ENCODE measurements around the gene ATP8B4. TPM values are rescaled to one million over a fixed set of nuclear protein-coding genes. Genes with fewer than 3 reads are reported as not detected.

ATP8B4 gene
- total and polyA plus RNA-seq, 4 donors, result 3.6 to 37.1 (median 6.3) TPM

DNA sequence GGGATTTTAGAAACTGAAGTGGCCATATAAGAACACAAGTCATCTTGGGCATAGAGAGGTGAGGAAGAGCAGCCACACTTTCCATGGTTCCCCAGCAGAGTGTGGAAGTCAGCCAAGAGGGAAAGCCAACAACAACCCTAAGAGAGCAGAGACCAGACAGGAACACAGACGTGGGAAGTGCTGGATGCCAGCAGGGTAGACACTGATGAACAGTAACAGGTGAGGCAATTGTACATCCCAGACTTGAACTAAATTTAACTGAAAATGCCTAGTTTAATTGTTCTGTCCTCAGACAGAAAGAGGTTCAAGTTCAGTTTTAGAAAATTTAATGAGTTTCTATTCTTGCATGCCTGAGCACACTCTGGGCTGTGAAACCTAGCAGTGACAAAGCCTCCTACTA is 212.1 kb downstream of the ATP8B4 start:
- DNase-seq (ENCODE audit: low read depth in 4 of 6, low spot score in 6 of 6), result no peak
- no peaks in the 10 kb centered on the region for H3K36me3 ChIP-seq (ENCODE audit: control insufficient read depth, insufficient read depth, low read length)
- 40% methylated on average over 1 of the region's 1 CpG for WGBS (ENCODE audit: insufficient coverage)
- H3K27me3 ChIP-seq (ENCODE audit: control insufficient read depth, insufficient read depth, low read length), result no peaks in the 10 kb centered on the region
- no peaks in the 10 kb centered on the region for H3K4me1 ChIP-seq (ENCODE audit: control insufficient read depth, insufficient read depth, low read length)
- no peak overlapping the region for H3K27ac ChIP-seq (ENCODE audit: low read depth, low read length)
- peaks cover 5% of the 10 kb centered on the region for H3K9me3 ChIP-seq (ENCODE audit: control insufficient read depth, insufficient read depth, low read length)
- no peak overlapping the region for H3K4me3 ChIP-seq (ENCODE audit: low read depth, low read length)

DNA sequence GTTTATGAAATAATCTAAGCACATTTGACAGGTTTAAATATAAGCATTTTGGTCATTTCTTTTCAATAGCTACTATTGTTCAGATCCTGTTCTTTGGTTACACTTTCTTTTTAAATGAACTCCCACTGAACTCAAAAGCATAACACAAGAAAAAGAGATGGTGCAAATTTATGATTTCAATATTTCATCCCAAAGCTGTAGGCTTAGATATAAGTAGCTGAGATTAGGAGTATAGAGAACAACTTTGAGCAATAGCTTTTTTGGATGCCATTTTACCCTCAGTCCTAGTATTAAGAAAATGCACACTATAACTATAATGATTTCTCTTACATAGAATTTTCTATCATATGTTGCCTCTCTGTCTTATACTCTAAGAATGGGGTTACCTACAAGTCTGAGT is 213.8 kb downstream of the ATP8B4 start:
- Histone ChIP-seq H3K27me3 (ENCODE audit: control insufficient read depth, insufficient read depth, low read length) (no peaks in the 10 kb centered on the region), H3K4me1 (ENCODE audit: control insufficient read depth, insufficient read depth, low read length) (no peaks in the 10 kb centered on the region), H3K27ac (ENCODE audit: low read depth, low read length) (no peak overlapping the region), H3K9me3 (ENCODE audit: control insufficient read depth, insufficient read depth, low read length) (peaks cover 3% of the 10 kb centered on the region), H3K4me3 (ENCODE audit: low read depth, low read length) (no peak overlapping the region), H3K36me3 (ENCODE audit: control insufficient read depth, insufficient read depth, low read length) (no peaks in the 10 kb centered on the region)
- no peak for DNase-seq (ENCODE audit: low read depth in 4 of 6, low spot score in 6 of 6)

DNA sequence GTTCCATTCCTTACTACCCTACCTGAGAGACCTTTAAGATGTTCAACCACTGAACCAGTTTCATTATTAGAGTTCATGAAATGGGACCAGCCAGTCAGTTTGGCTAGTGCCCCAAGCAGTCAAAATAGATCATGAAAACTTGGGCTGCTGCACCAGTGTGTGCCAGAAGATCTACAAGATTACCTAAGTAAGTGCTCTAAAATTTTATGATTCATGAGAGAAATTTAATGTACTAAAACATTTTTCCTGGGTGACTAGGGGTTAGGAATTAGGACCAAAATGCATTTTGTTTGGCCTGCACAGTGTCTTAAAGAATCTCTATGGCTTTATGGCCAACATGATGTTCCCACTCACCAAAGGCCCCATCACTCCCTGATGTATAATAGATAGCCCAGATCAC is 214.7 kb downstream of the ATP8B4 start:
- no peaks in the 10 kb centered on the region for H3K36me3 ChIP-seq (ENCODE audit: control insufficient read depth, insufficient read depth, low read length)
- H3K4me3 ChIP-seq (ENCODE audit: low read depth, low read length), result no peak overlapping the region
- H3K27ac ChIP-seq (ENCODE audit: low read depth, low read length), result peak overlapping the region; percentile 91
- no peaks in the 10 kb centered on the region for H3K9me3 ChIP-seq (ENCODE audit: control insufficient read depth, insufficient read depth, low read length)
- H3K4me1 ChIP-seq (ENCODE audit: control insufficient read depth, insufficient read depth, low read length), result no peaks in the 10 kb centered on the region
- no peak for DNase-seq (ENCODE audit: low read depth in 4 of 6, low spot score in 6 of 6)
- no peaks in the 10 kb centered on the region for H3K27me3 ChIP-seq (ENCODE audit: control insufficient read depth, insufficient read depth, low read length)

DNA sequence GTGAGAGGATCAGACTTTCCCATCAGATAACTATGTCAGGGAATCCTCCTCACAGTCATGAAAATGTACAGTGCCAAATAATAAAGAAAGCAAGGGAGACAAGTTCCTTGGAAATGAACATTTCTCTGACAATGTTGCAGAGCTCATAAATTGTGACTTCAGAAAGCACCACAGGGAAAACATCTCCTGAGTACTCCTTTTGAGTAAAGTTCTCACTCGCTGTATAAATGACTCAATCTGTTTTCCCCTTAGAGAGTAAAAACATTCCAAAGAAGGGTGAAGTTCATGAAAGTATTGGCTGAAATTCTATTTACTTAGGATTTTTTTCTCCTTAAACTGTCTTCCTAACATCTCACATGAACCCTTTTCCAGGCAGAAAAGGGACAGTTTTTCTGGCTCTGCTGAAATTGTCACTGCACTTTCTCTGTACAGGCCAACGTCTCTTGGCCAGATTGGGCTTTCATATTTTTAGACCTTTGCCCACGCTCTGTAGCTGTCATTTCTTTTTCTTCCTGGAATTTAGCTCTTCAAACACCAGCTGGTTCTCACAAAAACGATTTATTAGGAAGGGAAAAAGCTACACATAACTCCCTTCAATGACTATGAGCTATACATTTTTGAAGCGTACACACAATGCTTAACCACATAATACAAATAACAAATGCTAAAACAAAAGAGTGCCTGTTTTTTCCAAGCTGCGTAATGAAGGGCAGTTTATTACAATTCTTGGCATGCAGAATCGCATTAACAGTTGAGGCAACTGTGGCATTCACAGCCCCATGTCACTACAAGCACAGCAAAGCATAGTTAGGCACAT is 216.1 kb downstream of the ATP8B4 start:
- no peaks in the 10 kb centered on the region for H3K9me3 ChIP-seq (ENCODE audit: control insufficient read depth, insufficient read depth, low read length)
- H3K4me1 ChIP-seq (ENCODE audit: control insufficient read depth, insufficient read depth, low read length), result no peaks in the 10 kb centered on the region
- no peaks in the 10 kb centered on the region for H3K36me3 ChIP-seq (ENCODE audit: control insufficient read depth, insufficient read depth, low read length)
- H3K27ac ChIP-seq (ENCODE audit: low read depth, low read length), result peak overlapping the region; percentile 91
- no peak overlapping the region for H3K4me3 ChIP-seq (ENCODE audit: low read depth, low read length)
- 40% methylated on average over 2 of the region's 7 CpGs for WGBS (ENCODE audit: insufficient coverage)
- no peaks in the 10 kb centered on the region for H3K27me3 ChIP-seq (ENCODE audit: control insufficient read depth, insufficient read depth, low read length)
- DNase-seq (ENCODE audit: low read depth in 4 of 6, low spot score in 6 of 6), result peak in 1 of 6 donors; percentile 79

DNA sequence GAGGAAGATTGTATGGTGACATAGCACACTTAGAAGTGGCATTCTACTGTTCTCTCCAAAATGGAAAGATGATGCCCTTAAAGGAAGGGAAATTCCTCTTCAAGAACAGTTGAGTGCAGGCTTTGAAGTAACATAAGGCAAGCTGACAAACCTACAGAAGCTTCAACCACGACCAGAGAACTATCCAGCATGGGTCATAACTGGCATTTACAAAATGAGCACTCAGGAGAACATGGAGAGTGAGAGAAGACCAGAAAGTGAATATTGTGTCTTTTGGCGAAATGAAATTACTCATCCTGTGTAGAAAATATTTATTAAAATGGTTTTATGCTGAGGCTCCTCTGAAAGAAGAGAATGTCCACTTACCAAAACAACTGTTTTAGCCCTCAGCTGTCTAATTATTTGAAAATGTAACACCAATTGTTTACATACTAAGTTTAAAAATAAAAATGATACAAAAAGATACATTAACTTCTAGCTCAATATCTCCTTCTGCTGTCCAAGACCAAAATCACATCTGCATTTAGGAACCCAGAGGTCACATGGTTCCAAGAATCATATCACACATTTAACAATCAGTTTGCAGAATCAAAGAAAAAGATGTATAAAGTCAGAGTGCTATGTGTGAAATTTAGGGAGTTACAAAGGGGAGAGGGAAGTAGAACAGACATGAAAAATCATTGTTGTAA is 216.9 kb downstream of the ATP8B4 start:
- Histone ChIP-seq H3K36me3 (ENCODE audit: control insufficient read depth, insufficient read depth, low read length) (no peaks in the 10 kb centered on the region), H3K27me3 (ENCODE audit: control insufficient read depth, insufficient read depth, low read length) (no peaks in the 10 kb centered on the region), H3K9me3 (ENCODE audit: control insufficient read depth, insufficient read depth, low read length) (no peaks in the 10 kb centered on the region), H3K4me1 (ENCODE audit: control insufficient read depth, insufficient read depth, low read length) (no peaks in the 10 kb centered on the region), H3K27ac (ENCODE audit: low read depth, low read length) (peak overlapping the region; percentile 91), H3K4me3 (ENCODE audit: low read depth, low read length) (no peak overlapping the region)
- peak in 1 of 6 donors; percentile 51 for DNase-seq (ENCODE audit: low read depth in 4 of 6, low spot score in 6 of 6)
- no CpG with 5 or more reads among the region's 2 CpGs for WGBS (ENCODE audit: insufficient coverage)

DNA sequence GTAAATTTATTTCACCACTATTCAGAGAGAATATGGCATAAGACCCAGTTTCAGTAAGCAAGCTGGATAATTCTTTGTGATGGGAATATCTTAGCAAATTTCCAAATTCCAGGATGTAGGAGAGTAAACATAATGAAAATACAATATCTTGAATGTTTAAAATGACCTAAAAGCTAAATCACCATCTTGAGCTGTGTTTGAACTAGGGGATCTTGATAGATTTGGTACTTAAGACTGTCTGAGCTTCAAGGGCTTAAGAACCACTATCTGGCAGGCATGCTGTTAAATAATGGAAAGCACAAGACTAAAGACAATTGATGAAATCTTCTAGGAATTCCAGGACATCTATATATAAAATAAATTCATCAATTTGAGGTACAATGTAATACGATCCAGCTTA is 217.7 kb downstream of the ATP8B4 start:
- no peak overlapping the region for H3K4me3 ChIP-seq (ENCODE audit: low read depth, low read length)
- no peaks in the 10 kb centered on the region for H3K27me3 ChIP-seq (ENCODE audit: control insufficient read depth, insufficient read depth, low read length)
- H3K4me1 ChIP-seq (ENCODE audit: control insufficient read depth, insufficient read depth, low read length), result no peaks in the 10 kb centered on the region
- H3K27ac ChIP-seq (ENCODE audit: low read depth, low read length), result peak overlapping the region; percentile 91
- DNase-seq (ENCODE audit: low read depth in 4 of 6, low spot score in 6 of 6), result no peak
- no peaks in the 10 kb centered on the region for H3K9me3 ChIP-seq (ENCODE audit: control insufficient read depth, insufficient read depth, low read length)
- no peaks in the 10 kb centered on the region for H3K36me3 ChIP-seq (ENCODE audit: control insufficient read depth, insufficient read depth, low read length)
- no CpG with 5 or more reads among the region's 1 CpG for WGBS (ENCODE audit: insufficient coverage)

DNA sequence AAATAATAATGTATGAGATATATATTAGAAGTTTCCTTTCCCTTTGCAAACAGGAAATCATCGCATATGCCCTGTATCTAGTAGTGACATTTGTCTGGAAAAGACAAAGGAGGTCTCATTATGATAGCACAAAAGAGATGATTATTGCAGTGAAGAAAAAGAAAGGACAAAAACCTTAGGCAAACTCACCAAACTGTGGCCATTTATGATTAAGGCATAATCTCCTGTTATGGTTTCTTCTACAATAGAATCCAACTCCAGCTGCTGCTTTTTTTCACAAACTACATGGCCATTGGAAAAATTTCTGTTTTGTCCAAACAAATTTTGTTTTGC is 218.2 kb downstream of the ATP8B4 start:
- Histone ChIP-seq H3K27me3 (ENCODE audit: control insufficient read depth, insufficient read depth, low read length) (no peaks in the 10 kb centered on the region), H3K27ac (ENCODE audit: low read depth, low read length) (no peak overlapping the region), H3K4me1 (ENCODE audit: control insufficient read depth, insufficient read depth, low read length) (no peaks in the 10 kb centered on the region), H3K4me3 (ENCODE audit: low read depth, low read length) (no peak overlapping the region), H3K9me3 (ENCODE audit: control insufficient read depth, insufficient read depth, low read length) (no peaks in the 10 kb centered on the region), H3K36me3 (ENCODE audit: control insufficient read depth, insufficient read depth, low read length) (no peaks in the 10 kb centered on the region)
- no CpG with 5 or more reads among the region's 1 CpG for WGBS (ENCODE audit: insufficient coverage)
- no peak for DNase-seq (ENCODE audit: low read depth in 4 of 6, low spot score in 6 of 6)

DNA sequence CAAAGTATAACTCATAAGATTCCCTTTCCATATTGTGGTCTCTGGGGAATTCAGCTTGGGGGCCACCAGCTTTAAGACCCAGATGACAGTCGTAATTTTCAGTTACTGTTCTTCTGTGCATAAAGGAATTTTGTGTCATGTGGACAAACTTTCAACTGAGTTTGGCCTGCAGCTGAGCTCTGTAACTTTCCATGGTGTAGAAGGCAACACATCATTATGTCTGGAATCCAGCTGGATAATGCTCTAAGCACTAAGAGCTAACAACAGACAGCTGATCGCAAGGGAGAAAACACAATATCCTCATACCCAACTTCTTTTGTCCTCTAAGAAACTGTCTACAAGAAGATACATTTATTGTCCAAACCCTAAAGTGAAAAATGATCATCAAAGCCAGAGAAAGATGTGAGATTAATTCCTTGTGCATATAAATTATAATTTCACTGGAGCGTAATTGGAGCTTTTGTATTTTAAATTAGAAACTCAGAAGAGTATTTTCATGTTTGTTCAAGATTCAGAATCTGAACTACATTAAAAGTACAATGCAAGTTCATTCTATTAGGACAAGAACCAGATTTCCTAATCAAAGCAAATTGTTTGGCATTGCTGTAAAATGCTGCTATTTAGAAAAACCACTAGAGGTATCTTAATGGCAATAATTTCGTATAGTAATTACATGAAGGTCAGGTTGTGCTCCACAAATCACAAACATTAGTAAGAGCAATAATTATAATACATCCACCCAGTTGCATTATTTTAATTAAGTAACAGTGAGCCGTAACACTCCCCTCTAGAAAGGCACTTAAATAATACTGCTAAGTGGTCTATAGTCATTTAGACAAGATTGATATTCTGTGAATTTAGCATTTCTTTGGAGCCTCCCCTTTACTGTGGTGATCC is 218.8 kb downstream of the ATP8B4 start:
- Histone ChIP-seq H3K36me3 (ENCODE audit: control insufficient read depth, insufficient read depth, low read length) (no peaks in the 10 kb centered on the region), H3K27me3 (ENCODE audit: control insufficient read depth, insufficient read depth, low read length) (no peaks in the 10 kb centered on the region), H3K9me3 (ENCODE audit: control insufficient read depth, insufficient read depth, low read length) (no peaks in the 10 kb centered on the region), H3K4me1 (ENCODE audit: control insufficient read depth, insufficient read depth, low read length) (no peaks in the 10 kb centered on the region), H3K27ac (ENCODE audit: low read depth, low read length) (peak overlapping the region; percentile 16), H3K4me3 (ENCODE audit: low read depth, low read length) (no peak overlapping the region)
- 71% methylated on average over 1 of the region's 5 CpGs for WGBS (ENCODE audit: insufficient coverage)
- DNase-seq (ENCODE audit: low read depth in 4 of 6, low spot score in 6 of 6), result peak in 1 of 6 donors; percentile 68

DNA sequence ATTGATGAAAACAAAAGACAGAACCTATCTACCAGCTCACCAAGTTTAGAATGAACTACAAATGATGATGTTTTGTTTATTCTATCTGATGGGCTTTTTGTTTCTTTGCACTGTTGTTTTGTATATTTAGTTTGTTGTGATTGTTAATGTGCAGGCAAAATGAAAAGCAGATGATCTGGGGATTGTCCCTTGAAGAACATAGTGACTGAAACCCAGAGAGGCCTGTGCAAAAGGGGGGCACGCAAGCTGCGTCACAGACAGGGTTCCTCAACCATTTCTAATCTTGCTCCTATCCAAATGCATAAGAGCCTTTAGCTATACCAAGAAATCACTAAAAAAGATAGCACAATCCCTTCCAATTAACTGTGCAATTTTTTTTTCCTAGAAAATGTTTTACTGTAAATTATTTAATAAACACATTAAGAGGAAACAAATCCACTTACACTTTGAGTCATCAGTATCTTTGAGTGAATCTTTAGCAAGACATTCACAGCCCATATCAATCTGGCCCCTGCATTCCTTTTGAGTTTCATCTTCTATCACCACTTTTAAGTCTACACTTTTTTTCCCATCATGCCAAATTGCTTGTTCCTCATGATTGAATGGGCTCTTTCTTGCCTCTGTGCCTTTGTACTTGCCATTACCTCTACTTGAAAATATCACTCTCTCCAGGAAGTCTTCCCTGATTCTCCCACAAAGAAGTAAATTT is 220.3 kb downstream of the ATP8B4 start:
- 100% methylated on average over 2 of the region's 2 CpGs for WGBS (ENCODE audit: insufficient coverage)
- no peak overlapping the region for H3K27ac ChIP-seq (ENCODE audit: low read depth, low read length)

More for the DNA sequence above, 220.3 kb downstream of the ATP8B4 start:
- no peak for DNase-seq (ENCODE audit: low read depth in 4 of 6, low spot score in 6 of 6)
- Histone ChIP-seq H3K36me3 (ENCODE audit: control insufficient read depth, insufficient read depth, low read length) (no peaks in the 10 kb centered on the region), H3K4me3 (ENCODE audit: low read depth, low read length) (no peak overlapping the region), H3K9me3 (ENCODE audit: control insufficient read depth, insufficient read depth, low read length) (no peaks in the 10 kb centered on the region), H3K27me3 (ENCODE audit: control insufficient read depth, insufficient read depth, low read length) (no peaks in the 10 kb centered on the region), H3K4me1 (ENCODE audit: control insufficient read depth, insufficient read depth, low read length) (no peaks in the 10 kb centered on the region)

Measured in spinal cord (tissue), 10 donors.